K562 (cell line): ENCODE measurements around the gene SLC27A2. TPM values are rescaled to one million over a fixed set of nuclear protein-coding genes. Genes with fewer than 3 reads are reported as not detected.

ENCODE experiments used
- AFF4 ChIP-seq: sonication (generic); formaldehyde crosslinking; IDR thresholded peaks from 2 replicates; pipeline ENCODE4 v1.8.0; 2023; ENCODE audit warnings: mild to moderate bottlenecking, missing genetic modification reagents
- BACH1 ChIP-seq: fragments of 200-800 bp; sonication (Bioruptor generic); IDR thresholded peaks from 2 replicates; pipeline ENCODE4 v1.6.1; 2016; ENCODE audit warnings: missing genetic modification characterization, missing compliant biosample characterization
- CBFA2T3 ChIP-seq: fragments of 450-650 bp; IDR thresholded peaks from 2 replicates; pipeline ENCODE4 v1.6.1; 2017
- CTCF ChIP-seq, 3 experiments: IDR thresholded peaks in 2 of 3; conservative IDR thresholded peaks in 1 of 3; 2 replicates each; pipeline ENCODE4 v1.5.1; 2011 to 2012; ENCODE audit warnings: low read length in 3 of 3, mild to moderate bottlenecking in 3 of 3, control low read depth in 2 of 3, improper control_type of control experiment in 1 of 3, inconsistent platforms in 1 of 3, low read depth in 1 of 3, mixed read lengths in 1 of 3, moderate library complexity in 1 of 3; ENCODE audit not compliant: insufficient read depth in 2 of 3
- HDAC6 ChIP-seq: IDR thresholded peaks from 2 replicates; pipeline ENCODE4 v1.6.1; 2012; ENCODE audit warnings: low read depth, mild to moderate bottlenecking, control low read depth, inconsistent platforms, low read length, moderate library complexity
- JUND ChIP-seq, 2 experiments: IDR thresholded peaks; 2 replicates in 1 of 2; 3 replicates in 1 of 2; pipeline ENCODE4 v1.6.1; 2011; ENCODE audit warnings: borderline replicate concordance in 2 of 2, low read depth in 2 of 2, low read length in 2 of 2, improper control_type of control experiment in 1 of 2, missing biosample characterization in 1 of 2, missing genetic modification characterization in 1 of 2, missing genetic modification reagents in 1 of 2
- MAFG ChIP-seq: fragments of 450-650 bp; conservative IDR thresholded peaks from 2 replicates; pipeline ENCODE4 v1.6.1; 2016; ENCODE audit warnings: missing genetic modification characterization, missing compliant biosample characterization
- MTA2 ChIP-seq: fragments of 450-650 bp; IDR thresholded peaks from 2 replicates; pipeline ENCODE4 v1.6.1; 2016; ENCODE audit warnings: low read depth
- NFE2 ChIP-seq: IDR thresholded peaks from 2 replicates; pipeline ENCODE4 v1.6.1; 2014; ENCODE audit warnings: antibody characterized with exemption, low read depth
- NR2C2 ChIP-seq, 2 experiments: fragments of 200-800 bp in 1 of 2; sonication (Bioruptor generic) in 1 of 2; sonication (generic) in 1 of 2; formaldehyde crosslinking in 1 of 2; IDR thresholded peaks; 2 replicates each; pipeline versions ENCODE4 v1.6.1 to v1.8.0; 2016 to 2022; ENCODE audit warnings: mild to moderate bottlenecking in 1 of 2, missing compliant biosample characterization in 1 of 2, missing genetic modification characterization in 1 of 2, missing genetic modification reagents in 1 of 2
- RUNX1 ChIP-seq: sonication (generic); IDR thresholded peaks from 2 replicates; pipeline ENCODE4 v1.6.1; 2016; ENCODE audit warnings: antibody characterized with exemption, low read depth
- SMAD2 ChIP-seq: fragments of 150-350 bp; IDR thresholded peaks from 2 replicates; pipeline ENCODE4 v1.6.1; 2014; ENCODE audit warnings: low read depth, mild to moderate bottlenecking, low read length
- SMARCE1 ChIP-seq: fragments of 450-650 bp; IDR thresholded peaks from 2 replicates; pipeline ENCODE4 v1.7.1; 2016; ENCODE audit warnings: mild to moderate bottlenecking
- ZNF24 ChIP-seq: fragments of 450-650 bp; IDR thresholded peaks from 2 replicates; pipeline ENCODE4 v1.6.1; 2016
- ZNF780A ChIP-seq: fragments of 250-450 bp; sonication (Bioruptor Pico); IDR thresholded peaks from 2 replicates; pipeline ENCODE4 v1.5.0; 2021; ENCODE audit warnings: mild to moderate bottlenecking
- polyA plus RNA-seq, 8 experiments: library from polyadenylated mRNA; depleted of rRNA in 4 of 8; stranded (reverse) in 5 of 8; unstranded in 3 of 8; fragments of >200 nt; fragmentation: Nextera tagmentation in 2 of 8; fragmentation: Illumina TruSeq in 1 of 8; extraction: Ambion mirVana in 2 of 8; extraction: Trizol in 1 of 8; gene quantifications; 2 replicates each; pipeline versions ENCODE4 v1.2.1 to v1.2.3, GENCODE V29; 2011 to 2014; ENCODE audit warnings: inconsistent platforms in 1 of 8, missing spikeins in 1 of 8
- total RNA-seq, 7 experiments: library from RNA; depleted of rRNA in 6 of 7; stranded (reverse); fragments of >200 nt in 6 of 7; fragmentation: Illumina TruSeq in 2 of 7; extraction: Trizol in 2 of 7; gene quantifications; 2 replicates each; pipeline versions ENCODE4 v1.2.1 to v1.2.3, GENCODE V29; 2011 to 2021; ENCODE audit warnings: low replicate concordance in 1 of 7

SLC27A2 gene
- total and polyA plus RNA-seq, 9 of the 15 experiments (the other 6 are each of a cell fraction or from before 2014, with no cell fraction given): 4.9 to 38.0 (median 22.7) TPM

- peak; percentile 30; the same call in 1 of the 2 replicates for TF ChIP-seq JUND (IDR thresholded peaks at IDR 0.05; ENCODE audit: borderline replicate concordance, low read depth, low read length)
- peak; percentile 25; the same call in 1 of the 3 replicates for TF ChIP-seq JUND (tag; IDR thresholded peaks at IDR 0.05; ENCODE audit: borderline replicate concordance, low read depth, low read length)
- peak; percentile 99 for TF ChIP-seq NFE2
- no peak for TF ChIP-seq ZNF780A (CRISPR knock-in tag)
- peak; percentile 90 for TF ChIP-seq BACH1 (tag)
- no peak for TF ChIP-seq ZNF24
- no peak for TF ChIP-seq HDAC6
- TF ChIP-seq RUNX1: no peak
- no peak for TF ChIP-seq AFF4
- peak; percentile 98 for TF ChIP-seq MAFG (tag)
- TF ChIP-seq MTA2: no peak
- TF ChIP-seq CTCF (IDR thresholded peaks at IDR 0.05 in 2 of 3, conservative IDR thresholded peaks at IDR 0.05 in 1 of 3; ENCODE audit: insufficient read depth in 2 of 3, low read depth in 1 of 3, low read length in 3 of 3): no peak
- TF ChIP-seq SMAD2: no peak
- TF ChIP-seq NR2C2 (CRISPR knock-in tag; IDR thresholded peaks at IDR 0.05): no peak
- TF ChIP-seq NR2C2 (tag; IDR thresholded peaks at IDR 0.05): peak; percentile 33; the same call in 1 of the 2 replicates
- TF ChIP-seq SMARCE1: 0 out of 2 replicates have a peak, but pooled peaks have one; percentile 27
- peak; percentile 42; the same call in 1 of the 2 replicates for TF ChIP-seq CBFA2T3
Measured at GRCh38 chr15:50235794-50236193, 53.8 kb downstream of the SLC27A2 start (continued).
